GM18508 (cell line): ENCODE data around the gene CEL.

Source experiments
- ATAC-seq: cut with Tn5 transposase; IDR thresholded peaks from one replicate; pipeline ENCODE4 v1.9.1; 2021; ENCODE audit warnings: moderate number of reproducible peaks; ENCODE audit not compliant: insufficient read depth, unreplicated experiment

The CEL gene

DNA sequence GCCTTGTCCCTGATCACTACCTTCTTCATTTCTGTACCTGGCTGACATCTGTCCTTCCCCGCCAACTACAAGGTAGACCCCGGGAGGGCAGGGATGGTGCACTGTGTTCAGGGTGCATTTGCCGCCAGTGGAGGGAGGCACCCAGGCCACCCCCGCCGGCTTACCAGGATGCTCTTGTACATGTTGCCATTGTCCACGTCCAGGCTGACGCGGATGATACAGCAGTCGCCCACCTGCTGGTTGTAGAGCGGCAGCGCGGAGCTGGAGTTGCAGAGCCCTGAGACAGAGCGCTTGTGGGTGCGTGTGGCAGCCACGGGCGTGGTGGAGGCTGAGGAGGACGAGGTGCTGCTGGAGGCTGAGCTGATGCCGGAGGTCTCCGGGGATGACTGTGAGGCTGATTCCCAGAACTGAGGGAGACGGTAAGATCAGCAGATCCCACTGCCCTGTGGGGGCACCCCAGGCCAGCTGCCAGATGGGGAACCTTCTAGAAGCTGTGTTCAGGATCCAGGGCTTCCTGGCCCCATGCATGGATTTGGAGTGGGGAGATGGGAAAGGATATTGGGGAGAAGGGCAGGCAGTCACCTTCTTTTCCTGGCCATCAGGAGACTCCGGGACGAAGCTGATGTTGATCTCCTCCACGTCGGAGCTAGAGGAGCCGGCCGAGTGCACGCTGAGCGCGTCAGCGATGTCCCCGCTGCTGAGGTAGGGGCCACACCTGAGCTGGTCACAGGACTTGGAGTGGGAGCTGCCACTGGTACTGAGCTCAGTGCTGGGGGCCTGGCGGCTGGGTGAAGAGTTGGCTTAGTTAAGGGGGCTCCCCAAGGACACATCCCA, 39.8 kb downstream of the CEL start:
- ATAC-seq, result no peak

DNA sequence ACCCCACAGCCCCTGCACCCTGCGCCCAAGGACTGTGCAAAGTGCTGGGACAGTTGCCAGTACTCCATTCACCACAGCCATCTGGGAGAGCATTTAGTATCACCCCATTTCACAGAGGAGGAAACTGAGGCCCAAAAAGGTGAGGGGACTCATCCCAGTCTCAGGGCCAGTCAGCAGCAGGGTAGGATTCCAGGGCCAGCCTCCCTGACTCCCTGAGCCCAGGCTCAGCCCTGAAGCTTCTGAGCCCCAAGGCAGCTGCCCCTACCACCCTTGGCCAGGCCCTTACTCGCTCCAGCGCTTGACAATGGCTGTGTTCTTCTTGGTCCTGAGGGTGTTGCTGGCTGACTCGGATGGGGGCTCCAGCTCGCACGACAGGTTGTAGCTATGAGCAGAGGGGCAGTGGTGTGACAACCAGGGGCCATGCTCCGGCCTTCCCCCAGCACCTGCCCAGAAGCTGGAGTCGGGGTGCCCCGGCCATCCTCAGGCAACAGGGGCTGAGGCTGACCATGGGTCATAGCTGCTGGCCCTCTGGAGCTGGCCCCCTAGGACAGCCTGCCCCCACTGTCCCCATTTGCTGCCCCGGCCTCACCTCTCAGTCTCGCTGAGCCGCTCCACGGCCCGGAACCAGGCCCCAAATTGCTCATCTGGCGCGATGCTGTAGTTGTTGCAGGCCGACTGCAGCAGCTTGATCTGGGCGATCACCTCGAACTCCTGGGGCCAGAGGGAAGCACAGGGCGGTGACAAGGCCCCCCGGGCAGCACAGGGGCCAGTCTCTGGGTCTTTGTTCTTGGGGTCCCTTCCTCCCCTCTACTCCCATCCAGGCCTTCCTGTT, 40.6 kb downstream of the CEL start:
- ATAC-seq, result no peak

DNA sequence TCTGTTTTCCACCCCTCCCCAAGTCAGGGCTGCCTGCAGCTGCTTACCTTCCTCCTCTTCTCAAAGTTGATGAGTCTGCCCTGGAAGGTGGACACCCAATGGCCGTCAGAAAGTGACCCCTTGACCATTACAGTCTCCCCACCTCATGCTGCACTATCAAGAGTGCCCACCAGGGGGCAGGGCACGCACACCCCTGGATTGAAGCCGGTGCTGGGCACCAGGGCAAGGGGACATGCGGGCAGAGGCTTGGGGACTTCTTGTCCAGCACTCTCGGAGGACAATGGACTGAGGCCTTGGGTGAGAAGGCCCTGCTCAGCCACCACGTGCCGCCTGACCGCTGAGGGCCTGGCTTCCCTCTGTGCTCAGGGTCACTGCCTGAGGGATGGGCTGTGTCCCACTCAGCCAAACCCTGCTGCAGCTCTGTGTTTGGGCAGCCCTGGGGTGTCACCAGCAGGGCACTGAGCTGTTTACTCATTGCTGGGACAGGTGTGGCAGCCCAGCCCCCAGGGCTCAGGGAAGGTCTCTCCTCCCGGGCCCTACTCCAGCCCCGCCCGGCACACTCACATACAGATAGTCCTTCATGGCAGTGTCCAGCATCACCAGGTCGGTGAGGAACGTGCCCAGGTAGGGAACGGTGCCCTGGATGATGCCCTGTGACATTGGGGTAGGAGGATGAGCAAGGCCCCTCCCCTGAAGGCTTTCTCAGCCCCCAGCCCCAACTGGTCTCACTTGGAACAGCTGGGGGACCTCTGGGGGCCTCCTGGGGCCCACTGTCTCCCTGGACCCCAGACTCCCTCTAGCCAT, 41.6 kb downstream of the CEL start:
- ATAC-seq, result no peak

DNA sequence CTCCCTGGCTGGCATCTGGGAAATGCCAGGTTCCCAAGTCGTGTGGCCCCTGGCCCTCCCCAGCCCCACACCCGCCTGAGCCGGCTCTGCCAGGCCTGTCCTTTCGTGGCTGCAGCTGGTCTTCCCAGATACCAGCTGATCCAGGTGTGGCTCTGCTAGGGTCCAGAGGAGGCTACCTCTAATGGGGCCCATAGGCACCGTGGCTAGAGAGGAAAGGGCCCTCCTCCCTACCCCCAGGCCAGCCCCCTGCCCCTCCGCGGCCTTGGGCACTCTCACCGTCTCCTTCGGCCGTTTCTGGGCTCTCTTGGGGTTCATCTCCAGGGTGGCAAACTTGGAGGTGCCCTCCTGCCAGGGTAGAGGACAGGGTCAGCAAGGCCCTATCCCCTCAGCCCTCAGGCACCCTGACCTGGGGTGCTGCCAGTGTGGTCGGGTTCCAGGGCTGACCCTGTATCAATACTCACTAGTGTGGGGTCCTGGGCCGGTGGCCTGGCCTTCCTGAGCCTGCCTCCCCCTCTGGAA, 42.3 kb downstream of the CEL start:
- ATAC-seq, result no peak

DNA sequence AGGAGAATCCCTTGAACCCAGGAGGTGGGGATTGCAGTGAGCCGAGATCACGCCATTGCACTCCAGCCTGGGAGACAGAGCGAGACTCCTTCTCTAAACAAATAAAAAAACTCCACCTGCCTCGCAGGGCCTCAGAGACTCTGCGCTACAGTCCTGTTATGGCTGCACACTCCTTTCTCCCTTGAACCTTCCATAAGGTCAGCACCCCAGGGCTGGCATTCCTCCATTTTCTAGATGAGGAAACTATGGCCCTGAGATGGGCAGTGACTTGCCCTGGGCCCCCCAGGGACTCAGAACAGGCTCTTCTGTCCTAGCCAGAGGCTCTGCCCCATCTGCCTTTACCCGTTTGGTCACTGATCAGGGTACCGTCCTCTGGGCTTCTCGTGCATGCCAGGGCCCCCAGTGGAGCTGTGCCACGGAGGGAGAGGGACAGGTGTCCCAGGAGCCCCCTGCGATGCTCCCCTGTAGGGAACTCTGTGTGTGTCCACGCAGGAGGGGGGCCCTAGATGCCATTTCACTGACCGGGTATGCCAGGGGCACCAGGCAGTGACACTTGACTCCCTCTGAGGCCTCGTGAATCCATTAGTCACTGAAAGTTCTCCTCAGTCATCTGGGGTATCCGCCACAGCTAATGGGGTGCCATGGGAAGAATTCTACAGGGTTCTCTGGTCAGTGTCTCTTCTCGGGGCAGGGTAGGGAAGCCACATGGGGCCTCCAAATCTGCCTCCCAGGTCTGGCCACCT, 43.1 kb downstream of the CEL start:
- ATAC-seq, result no peak

DNA sequence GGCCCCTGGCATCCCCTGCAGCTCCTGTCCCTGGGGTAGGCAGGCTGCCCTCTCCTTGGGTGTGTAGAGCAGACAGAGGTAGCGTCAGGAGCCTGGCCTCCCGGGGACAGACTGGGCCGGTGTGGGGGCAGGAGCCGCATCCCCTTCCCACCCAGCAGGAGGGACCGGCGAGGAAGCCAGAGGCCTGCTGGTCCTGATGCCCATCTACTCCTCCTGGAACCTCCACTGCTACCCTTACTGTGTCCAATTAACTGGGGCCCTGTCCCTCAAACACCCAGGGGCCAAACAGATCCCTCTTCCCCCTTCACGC, 43.6 kb downstream of the CEL start:
- ATAC-seq, result no peak

DNA sequence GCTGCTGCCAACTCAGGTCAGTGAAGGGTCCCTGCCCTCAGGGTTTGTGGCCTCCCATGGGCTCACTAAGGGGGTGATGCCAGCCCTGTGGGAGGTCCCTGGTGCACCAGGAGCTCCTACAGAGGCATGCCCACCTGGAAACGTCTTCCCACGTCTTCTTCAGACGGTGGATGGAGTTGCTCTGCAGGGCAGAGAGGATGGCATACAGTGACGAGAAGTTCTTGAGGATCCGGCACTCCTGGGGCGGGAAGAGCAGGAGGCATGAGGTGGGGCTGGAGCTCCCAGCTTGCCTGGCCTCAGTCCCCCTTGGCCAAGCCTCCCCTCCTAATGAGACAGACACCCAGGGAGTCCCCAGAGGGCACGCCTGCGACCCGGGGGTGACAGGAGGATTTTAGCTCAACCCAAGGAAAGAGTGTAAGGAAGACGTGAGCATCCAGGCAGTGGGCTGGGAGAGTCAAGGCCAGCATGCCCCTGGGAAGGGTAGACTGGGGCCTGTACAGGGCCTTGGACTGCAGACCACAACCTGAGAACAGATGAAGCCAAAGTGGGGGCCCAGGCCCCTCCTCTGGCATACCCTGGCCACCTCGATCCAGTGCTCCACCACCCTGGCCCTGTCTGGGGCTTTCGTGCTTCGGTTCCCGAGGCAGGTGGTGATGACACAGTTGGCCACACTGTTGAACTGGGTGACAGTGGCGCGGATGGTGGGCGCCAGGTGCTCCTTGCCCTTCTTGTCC, 44.9 kb downstream of the CEL start:
- ATAC-seq, result no peak

DNA sequence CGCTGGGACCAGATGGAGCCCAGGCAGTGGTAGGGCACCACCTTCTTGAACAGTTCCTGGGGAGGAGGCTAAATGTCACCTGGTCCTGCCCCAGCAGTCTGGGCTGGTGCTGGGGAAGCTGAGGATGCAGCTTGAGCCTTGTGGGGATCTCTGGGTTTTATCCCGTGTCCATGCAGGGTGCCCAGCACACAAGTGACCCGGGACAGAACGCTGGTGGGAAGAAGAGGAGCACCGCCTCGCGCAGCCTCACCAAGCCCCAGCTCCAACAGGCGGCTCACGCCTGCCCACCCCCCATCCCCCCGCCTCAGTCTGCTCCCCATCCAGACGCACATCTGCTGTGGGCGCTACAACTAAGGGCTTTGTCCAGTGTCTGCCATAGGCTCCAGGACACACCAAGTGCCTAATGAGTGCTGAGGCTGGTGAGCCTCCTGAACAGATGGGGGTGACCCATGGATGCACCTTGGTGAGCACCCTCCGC, 45.5 kb downstream of the CEL start:
- ATAC-seq, result no peak

DNA sequence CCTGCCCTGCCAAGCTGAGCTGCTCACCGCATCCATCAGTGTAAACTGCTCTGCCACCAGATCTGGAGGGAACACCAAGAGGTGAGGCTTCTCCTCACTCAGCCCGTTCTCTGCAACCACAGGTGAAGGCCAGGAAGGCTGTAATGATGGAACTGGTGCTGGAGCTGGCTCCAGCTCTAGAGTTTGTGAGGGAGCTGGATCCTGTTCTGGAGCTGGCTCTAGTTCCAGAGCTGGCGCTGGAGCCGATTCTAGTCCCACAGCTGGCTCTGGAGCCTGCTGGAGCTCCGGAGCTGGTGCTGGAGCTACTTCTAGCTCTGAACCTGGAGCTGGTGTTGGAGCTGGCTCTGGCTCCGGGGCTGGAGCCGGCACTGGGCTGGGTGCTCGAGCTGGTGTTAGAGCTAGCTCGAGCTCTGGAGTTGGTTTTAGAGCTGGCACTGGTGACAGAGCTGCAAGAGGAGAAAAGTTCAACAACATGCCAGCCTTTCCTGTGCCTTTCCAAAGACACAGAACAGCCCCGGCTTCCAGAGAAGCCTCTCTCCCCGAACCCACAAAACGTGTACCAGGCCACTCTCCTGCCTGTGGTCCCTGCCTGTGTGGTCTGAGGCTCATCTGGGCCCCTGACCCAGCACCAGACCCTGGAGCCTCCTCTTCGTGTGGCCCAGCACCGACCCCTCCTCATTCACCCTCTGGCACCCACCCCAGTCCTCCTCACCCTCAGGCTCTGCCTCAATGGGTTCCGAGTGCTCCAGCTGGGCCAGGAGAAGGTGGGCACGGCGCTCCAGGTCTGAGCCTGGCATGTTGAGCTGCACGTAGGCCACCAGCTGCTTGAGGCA, 46.4 kb downstream of the CEL start:
- ATAC-seq, result no peak

DNA sequence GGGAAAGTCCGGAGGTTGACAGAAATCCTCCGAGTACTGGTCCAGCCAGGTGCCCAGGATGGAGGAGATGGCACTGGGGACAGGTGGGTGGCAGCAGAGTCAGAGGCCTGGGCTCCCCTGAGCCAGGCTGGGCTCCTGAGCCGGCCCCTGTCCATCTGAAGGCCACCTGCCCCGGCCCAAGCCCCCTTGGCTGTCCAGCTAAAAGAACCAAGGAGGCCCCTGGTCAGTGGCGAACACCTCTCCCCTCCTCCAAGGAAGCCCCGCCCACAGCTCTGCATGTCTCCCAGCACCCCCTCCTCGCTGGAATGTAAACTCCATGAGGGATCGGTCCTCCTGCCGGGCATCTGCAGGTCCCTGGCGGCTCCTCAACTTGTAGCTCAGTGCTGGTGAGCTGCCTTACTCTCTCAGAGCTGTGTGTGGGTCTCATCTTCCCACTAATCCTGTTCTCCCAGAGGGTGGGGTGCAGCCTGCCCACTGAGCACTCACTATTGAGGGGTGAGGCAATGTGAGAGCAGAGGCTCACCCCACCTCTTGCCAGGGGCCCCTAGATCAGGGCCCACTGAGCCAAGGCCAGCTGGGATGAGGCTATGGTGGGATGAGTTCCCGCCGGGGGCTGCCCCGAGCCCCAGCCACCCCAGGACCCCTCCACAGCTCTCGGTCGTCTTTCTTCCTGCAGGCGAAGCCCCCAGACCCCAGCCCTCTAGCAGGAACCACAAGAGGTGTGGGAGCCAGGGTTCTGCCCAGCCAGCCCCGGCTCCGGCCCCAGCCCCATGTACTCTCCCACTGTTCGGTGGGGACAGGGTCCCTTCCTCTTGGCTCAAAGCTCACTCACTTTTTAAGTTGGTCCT, 47.2 kb downstream of the CEL start:
- no peak for ATAC-seq

DNA sequence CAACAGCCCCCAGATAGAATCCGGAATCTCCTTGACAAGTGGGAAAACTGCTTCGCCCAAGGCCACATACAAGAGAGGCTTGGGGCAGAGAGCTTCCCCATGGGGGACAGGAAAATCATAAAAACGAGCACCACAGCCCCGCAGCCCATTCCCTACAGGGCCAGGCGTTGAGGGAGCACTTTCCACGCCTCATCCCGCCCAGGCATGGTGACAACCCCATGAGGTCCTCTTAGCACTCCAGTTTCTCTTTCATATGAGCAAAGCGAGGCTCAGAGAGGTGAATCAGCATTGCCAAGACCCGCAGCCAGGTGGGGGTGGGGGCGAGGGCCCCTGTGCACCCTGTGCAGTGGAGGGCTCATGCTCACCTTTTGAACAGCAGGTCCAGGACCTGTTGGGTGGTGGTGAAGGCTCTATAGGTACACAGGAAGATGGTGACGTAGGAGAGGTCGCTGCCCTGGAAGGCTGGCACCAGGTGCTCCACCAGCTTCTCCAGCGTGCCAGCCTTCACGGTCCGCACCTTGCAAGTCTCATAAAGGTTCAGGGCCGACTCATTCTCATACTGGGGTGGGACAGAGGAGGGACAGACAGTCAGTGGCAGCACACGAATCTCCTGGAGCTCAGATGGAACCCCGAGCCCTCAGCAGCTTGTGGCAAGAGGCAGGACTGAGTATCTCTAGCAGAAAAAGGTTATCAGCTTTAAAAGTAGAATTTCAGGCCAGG, 48.3 kb downstream of the CEL start:
- ATAC-seq, result no peak

DNA sequence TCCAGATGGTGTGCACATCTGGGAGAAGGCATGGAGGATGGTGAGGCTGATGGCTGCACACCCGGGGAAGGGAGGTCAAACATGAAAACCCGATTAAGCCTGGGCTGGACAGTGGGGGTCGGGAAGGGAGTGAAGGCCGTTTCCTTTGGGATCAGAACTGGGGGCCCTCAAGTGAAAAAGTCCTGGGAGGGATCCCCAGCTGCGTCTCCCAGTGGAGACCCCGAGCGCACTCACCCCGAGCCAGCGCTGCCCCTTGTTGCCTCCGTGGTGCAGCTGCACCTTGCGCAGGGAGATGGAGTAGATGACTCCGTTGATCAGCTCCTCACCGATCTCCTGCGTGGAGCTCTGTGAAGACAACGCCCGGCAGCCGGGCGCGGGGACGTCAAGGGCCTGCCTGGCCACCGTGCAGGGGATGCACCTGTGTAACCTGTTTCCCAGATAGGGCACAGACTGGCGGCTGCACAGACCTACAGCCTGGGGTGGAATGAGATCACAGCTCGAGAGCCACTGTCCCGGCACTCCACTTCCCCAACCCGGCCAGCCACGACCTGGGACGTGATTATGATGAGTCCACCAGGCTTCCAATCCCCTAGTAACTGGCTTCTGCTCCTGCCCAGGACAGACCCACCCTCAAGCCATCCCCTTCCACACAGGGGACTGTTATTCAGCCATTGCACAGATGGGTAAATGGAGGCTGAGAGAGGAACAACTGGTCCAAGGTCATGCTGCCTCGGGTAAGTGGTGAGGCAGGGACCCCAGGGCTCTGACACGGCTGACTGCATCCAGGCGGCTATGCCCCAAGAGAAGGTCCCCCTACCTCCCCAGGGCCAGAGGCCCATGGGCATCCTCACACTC, 50.3 kb downstream of the CEL start:
- ATAC-seq, result no peak

DNA sequence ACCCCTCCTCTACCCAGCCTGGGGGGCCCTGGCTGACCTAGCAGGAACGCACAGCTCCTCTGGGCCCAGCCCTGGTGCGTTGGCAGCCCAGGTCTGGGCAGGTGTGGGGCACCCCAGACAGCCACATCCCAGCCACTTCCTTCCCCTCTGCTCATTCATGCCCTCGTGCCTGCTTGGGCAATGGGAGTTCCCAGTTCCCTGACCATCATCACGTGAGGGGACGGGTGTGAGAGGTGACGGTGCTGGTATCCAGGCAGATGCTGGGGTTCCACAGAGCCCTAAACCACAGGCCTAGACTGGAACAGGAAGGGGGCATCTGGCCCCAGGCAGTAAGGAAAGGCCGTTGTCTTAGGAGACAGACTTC, 50.9 kb downstream of the CEL start:
- no peak for ATAC-seq

DNA sequence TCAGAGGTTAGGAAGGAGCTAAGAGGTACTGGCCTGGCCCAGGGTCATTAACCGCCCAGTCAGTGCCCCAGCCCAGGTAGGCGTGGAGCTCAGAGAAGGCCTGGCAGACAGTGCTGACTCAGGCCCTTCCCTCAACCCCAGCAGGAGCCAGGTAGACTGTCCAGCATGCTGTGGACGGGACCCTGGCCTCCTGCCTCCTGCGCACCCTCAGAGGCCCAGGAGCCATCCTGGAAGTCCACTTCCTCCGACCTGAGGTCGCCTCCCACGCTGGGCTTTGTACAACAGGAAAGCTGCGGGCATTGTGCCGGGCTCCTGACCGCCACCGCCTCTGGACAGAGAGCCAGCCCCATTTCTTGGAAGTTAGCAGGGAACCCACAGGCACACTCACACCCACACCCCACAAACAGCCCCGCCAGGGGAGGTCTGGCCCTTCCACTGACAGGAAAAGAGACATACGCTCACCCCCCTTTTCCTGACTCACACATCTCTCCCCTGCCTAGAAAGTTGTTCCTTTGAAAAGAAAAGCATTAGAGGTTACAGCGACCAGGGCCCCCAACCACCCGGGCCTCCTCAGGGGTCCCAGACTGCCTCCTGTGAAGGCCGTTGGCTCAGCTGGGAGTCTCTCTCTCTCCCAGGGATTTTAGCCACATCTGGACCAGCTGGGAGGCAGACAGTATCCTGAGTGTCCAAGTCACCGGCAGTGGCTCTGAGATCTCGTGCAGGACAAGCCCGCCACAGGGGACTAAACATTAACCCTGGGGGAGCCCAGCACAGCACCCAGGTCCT, 51.6 kb downstream of the CEL start:
- no peak for ATAC-seq
